Effector memory CD8-positive, alpha-beta T cell (primary cell): ENCODE measurements around the gene SHANK3.

Source experiments
- ATAC-seq: fragments of 150-1000 bp; cut with Tn5 transposase; replicated peaks from 2 replicates; pipeline ENCODE4 v1.10.0; 2021; ENCODE audit warnings: mild to moderate bottlenecking, moderate library complexity
- DNase-seq, 3 experiments: peaks; one replicate each; pipeline ENCODE4 v3.0.0; 2021
- H3K27ac Mint-ChIP-seq, 2 donors: one replicate each; pipeline ENCODE4 v1.8.0; 2022; ENCODE audit warnings: mild to moderate bottlenecking in 2 of 2, mixed read lengths in 2 of 2, moderate library complexity in 2 of 2
- H3K27me3 Mint-ChIP-seq, 2 donors: one replicate each; pipeline ENCODE4 v1.8.0; 2022; ENCODE audit warnings: mixed read lengths in 2 of 2
- H3K36me3 Mint-ChIP-seq: one replicate; pipeline ENCODE4 v1.8.0; 2022; ENCODE audit warnings: mild to moderate bottlenecking, moderate library complexity, mixed read lengths; ENCODE audit not compliant: insufficient read depth
- H3K4me1 Mint-ChIP-seq, 2 donors: one replicate each; pipeline ENCODE4 v1.8.0; 2022; ENCODE audit warnings: low read depth in 2 of 2, mixed read lengths in 2 of 2
- H3K4me3 Mint-ChIP-seq, 2 donors: one replicate each; pipeline ENCODE4 v1.8.0; 2022; ENCODE audit warnings: mild to moderate bottlenecking in 2 of 2, mixed read lengths in 2 of 2, moderate library complexity in 2 of 2
- H3K9me3 Mint-ChIP-seq, 2 donors: one replicate each; pipeline ENCODE4 v1.8.0; 2022; ENCODE audit warnings: mixed read lengths in 2 of 2

Gene SHANK3

DNA sequence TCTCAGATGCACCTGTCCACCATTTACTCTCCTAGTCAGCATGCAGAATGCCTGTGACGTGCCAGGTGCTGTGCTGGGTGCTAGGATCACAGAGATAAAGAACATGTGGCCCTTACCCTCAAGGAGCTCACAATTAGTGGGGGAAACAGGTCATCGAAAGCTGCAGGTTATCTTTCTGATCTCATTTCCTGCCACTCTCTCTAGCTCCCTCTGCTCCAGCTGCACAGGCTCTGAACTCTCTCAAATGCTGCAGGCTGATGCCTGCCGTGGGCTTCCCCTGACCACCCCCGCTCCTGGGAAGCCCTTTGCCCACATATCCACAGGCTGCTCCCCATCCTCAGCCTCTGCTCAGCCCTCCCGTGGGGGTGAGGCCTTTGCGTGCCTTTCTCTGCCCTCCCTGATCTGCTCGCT, 29.6 kb downstream of the SHANK3 start:
- Mint-ChIP-seq H3K36me3 (no peaks in the 10 kb centered on the region), H3K9me3 (no peaks in the 10 kb centered on the region), H3K27me3 (peaks cover 18 to 40% of the 10 kb centered on the region in 2 donors), H3K27ac (peak overlapping the region; percentile 7 to 76), H3K4me1 (peaks cover 7 to 10% of the 10 kb centered on the region in 2 donors), H3K4me3 (no peak overlapping the region)
- DNase-seq = no peak
- peak; percentile 24 for ATAC-seq

DNA sequence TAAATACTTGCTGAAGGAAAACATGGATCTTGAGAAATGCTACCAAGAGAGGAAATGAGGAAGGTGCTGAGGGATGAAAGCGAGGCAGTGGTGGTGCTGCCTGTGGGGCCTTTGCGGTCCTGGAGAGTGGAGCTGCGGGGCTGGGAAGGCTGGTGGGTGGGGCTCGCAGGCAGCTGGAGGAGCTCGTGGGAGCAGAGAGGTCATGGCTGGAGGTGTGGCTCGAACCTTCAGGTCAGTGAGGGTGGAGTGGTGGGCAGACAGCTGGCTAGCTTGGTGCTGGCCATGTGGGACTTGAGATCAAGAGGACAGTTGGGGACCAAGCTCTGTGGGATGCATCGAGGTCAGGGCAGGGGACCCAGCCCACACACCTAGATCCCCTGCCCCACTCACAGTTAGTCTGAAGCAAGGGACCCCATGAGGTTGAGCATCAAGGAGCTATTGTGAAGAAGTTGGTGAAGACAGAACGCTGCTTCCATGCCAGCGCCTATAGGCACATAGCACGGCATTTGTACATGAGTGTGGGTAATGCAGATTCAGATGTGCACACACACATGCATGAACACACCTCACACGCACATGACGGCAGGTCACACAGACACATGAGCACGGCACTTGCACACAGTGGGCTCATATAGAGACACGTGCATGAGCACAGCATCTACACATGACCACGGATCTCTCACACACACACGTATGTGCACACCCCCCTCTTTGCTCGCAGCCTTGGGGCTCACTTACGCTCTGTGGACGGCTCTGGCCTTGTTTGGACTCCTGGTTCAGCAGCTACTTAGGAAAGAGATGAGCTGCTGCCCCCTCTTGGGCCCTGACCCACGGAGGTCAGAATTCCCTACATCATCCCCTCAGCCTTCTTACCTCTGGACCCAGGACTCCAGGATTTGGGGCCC, 30.4 kb downstream of the SHANK3 start:
- Mint-ChIP-seq H3K4me1 (peaks cover 7 to 10% of the 10 kb centered on the region in 2 donors), H3K27ac (peak overlapping the region; percentile 7 to 76), H3K4me3 (no peak overlapping the region), H3K9me3 (no peaks in the 10 kb centered on the region), H3K27me3 (peaks cover 18 to 48% of the 10 kb centered on the region in 2 donors), H3K36me3 (no peaks in the 10 kb centered on the region)
- DNase-seq = no peak
- ATAC-seq = no peak

DNA sequence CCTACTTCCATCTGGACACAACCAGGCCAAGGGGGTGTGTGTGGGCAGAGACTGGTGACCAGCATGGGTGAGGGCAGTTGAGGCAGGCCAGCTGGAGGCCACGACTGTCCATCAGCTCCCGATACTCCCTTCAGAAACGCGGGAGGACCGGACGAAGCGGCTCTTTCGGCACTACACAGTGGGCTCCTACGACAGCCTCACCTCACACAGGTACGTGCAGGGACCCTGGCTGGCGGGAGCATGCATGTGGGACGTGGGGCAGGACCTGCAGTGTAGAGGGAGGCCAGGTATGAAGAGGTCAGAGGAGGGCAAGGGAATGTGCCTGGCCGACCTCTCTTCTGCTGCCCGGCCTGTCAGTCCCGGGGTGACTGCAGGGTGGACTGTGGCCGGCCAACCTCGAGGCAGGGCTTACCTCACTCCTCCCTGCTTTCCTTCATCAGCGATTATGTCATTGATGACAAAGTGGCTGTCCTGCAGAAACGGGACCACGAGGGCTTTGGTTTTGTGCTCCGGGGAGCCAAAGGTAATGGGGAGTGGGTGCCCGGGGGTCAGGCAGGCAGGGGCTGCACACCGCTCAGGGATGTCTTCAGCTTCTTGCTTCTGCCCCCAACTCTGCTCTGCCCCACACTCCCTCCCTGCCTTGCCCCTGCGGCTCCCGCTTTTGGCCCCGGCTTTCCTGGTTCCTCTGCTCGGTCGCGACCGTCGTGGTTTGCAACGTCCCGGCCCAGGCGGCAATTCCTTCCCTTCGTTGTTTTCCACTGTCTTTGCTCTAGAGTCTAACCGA, 31.3 kb downstream of the SHANK3 start:
- Mint-ChIP-seq H3K9me3 (no peaks in the 10 kb centered on the region), H3K4me1 (peaks cover 7 to 10% of the 10 kb centered on the region in 2 donors), H3K27ac (no peak overlapping the region), H3K36me3 (no peaks in the 10 kb centered on the region), H3K27me3 (peaks cover 16 to 51% of the 10 kb centered on the region in 2 donors), H3K4me3 (no peak overlapping the region)
- no peak for DNase-seq
- ATAC-seq = no peak

DNA sequence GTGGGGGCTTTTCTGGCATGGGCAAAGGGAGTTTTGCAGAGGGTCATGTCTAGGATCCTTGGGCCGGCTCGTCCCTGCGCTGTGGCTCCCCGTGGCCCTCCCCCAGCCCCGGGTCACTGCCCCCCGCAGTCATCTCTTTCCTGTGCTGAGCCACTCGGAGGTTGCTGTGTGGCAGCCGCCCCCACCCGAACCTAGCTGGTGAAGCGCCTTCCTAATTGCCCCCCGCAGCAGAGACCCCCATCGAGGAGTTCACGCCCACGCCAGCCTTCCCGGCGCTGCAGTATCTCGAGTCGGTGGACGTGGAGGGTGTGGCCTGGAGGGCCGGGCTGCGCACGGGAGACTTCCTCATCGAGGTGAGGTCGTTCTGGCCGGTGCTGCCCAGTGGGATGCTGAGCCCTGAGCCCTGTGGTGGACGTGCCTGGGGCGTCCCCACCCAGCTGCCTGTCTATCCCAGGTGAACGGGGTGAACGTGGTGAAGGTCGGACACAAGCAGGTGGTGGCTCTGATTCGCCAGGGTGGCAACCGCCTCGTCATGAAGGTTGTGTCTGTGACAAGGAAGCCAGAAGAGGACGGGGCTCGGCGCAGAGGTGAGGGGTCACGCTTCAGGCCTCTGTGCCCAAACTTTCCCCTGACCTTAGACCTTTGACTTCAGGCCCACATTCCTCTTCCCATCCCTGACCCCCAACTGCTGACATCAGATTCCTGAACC, 32.0 kb downstream of the SHANK3 start:
- peaks cover 7 to 10% of the 10 kb centered on the region in 2 donors for H3K4me1 Mint-ChIP-seq
- no peak overlapping the region for H3K4me3 Mint-ChIP-seq
- no peak for ATAC-seq
- H3K27me3 Mint-ChIP-seq = peaks cover 13 to 47% of the 10 kb centered on the region in 2 donors
- no peak for DNase-seq
- H3K27ac Mint-ChIP-seq = no peak overlapping the region
- H3K36me3 Mint-ChIP-seq = no peaks in the 10 kb centered on the region
- H3K9me3 Mint-ChIP-seq = no peaks in the 10 kb centered on the region

DNA sequence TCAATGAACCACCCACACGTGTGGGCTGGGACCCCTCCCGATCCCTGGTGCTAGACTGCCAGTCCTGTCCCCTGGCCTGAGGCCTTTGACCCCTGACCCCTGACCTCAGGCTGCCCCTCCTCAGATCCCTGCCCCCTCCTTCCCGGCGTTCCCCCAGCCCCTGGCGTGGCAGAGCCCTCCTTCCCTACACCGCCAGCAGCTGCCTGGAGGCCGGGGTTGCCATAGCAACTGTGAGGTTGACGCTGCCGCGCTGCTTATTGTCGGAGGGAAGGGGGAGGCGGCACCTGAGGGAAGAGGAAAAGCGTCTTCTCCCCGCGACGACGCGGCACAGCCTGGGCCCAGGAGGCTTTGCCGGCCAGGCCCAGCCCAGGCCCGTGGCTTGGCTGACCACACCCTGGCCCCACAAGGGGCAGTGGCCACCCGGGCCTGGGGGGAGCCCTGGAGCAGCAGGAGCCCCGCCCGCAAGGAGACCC, 32.6 kb downstream of the SHANK3 start:
- H3K4me3 Mint-ChIP-seq = no peak overlapping the region
- H3K27me3 Mint-ChIP-seq = peaks cover 13 to 49% of the 10 kb centered on the region in 2 donors
- ATAC-seq = no peak
- no peak for DNase-seq
- H3K36me3 Mint-ChIP-seq = no peaks in the 10 kb centered on the region
- H3K27ac Mint-ChIP-seq = no peak overlapping the region
- peaks cover 7 to 10% of the 10 kb centered on the region in 2 donors for H3K4me1 Mint-ChIP-seq
- no peaks in the 10 kb centered on the region for H3K9me3 Mint-ChIP-seq

DNA sequence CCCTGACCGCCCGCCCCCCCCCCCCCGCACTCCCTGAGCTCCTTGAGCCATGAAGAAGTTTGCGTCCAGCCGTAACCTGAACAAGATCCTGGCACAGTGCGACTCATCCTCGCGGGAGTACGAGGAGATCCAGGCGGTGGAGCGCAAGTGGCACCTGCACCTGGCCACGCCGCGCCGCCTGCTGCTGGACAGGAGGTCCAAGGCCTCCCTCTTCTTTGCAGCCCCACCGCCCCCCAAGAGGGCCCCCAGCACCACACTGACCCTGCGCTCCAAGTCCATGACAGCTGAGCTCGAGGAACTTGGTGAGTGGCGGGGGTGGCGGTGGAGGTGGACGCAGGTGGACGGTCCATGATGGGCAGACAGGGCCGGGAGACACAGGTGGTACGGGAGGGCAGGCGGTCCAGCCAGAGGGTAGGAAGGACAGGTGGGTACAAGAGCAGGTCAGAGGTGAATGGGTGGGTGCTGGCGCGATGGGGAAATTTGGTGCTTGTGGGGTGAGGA, 33.3 kb downstream of the SHANK3 start:
- no peak for DNase-seq
- Mint-ChIP-seq H3K9me3 (no peaks in the 10 kb centered on the region), H3K27ac (no peak overlapping the region), H3K27me3 (peaks cover 18 to 49% of the 10 kb centered on the region in 2 donors), H3K4me3 (no peak overlapping the region), H3K36me3 (no peaks in the 10 kb centered on the region), H3K4me1 (peaks cover 7 to 10% of the 10 kb centered on the region in 2 donors)
- ATAC-seq = no peak

DNA sequence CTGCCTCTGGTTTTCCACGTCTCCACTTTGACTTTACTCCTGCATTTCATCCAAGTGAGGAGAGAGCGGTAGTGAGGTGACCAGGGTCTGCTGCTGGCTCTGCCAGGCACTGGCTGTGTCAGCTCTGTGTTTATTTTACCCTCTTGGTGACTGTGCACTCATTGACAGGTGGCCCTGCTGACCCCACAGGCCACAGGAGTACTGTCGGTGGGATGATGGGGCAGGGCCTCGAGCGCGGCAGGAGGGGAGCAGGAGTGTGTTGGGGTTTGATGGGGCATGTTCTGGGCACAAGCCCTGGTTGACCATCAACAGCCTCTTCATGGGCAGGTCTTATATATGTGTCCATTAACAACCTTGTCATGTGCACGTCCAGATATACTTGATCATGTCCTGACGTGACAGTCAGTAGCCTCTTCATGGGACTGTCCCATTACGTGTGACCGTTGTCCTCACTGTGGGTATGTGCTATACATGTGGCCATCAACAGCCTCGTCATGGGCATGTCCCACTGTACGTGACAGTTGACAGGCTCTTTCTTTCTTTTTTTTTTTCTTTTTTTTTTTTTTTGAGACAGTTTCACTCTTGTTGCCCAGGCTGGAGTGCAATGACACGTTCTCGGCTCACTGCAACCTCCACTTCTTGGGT, 34.0 kb downstream of the SHANK3 start:
- Mint-ChIP-seq H3K4me1 (peaks cover 7 to 10% of the 10 kb centered on the region in 2 donors), H3K27ac (no peak overlapping the region), H3K36me3 (no peaks in the 10 kb centered on the region), H3K4me3 (no peak overlapping the region), H3K9me3 (no peaks in the 10 kb centered on the region), H3K27me3 (peaks cover 14 to 45% of the 10 kb centered on the region in 2 donors)
- ATAC-seq (no peak), DNase-seq (no peak)

DNA sequence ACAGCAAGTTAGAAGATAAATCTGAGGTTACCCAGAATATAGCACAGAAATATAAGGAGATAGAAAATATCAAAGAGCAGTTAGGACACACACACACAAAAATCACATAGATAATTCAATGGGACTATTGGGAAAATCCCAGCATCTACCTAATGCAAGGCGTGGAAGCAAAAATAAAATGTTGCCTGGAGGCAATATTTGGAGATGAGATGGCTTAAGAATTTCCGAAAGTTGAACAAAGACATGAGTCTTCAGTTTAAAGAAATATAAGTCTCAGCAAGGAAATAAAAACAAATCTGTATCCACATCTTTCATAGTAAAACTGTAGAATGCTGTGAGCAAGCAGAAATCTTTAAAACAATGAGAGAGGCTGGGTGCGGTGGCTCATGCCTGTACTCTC, 35.9 kb downstream of the SHANK3 start:
- no peaks in the 10 kb centered on the region for H3K4me1 Mint-ChIP-seq
- no peak overlapping the region for H3K27ac Mint-ChIP-seq
- H3K27me3 Mint-ChIP-seq = peaks cover 5 to 31% of the 10 kb centered on the region in 2 donors

DNA sequence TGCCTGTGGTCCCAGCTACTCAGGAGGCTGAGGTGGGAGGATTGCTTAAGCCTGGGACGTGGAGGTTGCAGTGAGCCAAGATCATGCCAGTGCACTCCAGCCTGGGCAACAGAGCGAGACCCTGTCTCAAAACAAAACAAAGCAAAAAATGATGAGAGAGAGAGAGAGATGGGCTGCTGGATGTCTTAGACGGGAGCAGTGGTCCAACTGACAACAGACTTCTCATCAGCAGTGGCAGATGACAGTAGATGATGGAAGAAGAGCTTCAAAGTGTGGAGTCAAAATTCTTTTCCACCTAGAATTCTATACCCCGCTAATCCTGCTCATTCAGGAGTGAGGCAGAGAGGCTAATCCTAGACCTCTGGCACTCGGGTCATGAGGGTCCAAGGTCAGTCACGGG, 36.4 kb downstream of the SHANK3 start:
- Mint-ChIP-seq H3K4me1 (no peaks in the 10 kb centered on the region), H3K4me3 (no peak overlapping the region), H3K36me3 (no peaks in the 10 kb centered on the region), H3K9me3 (no peaks in the 10 kb centered on the region), H3K27me3 (peaks cover 5 to 31% of the 10 kb centered on the region in 2 donors), H3K27ac (no peak overlapping the region)
- ATAC-seq = no peak
- no peak for DNase-seq

More for the DNA sequence above, 35.9 kb downstream of the SHANK3 start:
- DNase-seq = no peak
- no peaks in the 10 kb centered on the region for H3K9me3 Mint-ChIP-seq
- H3K36me3 Mint-ChIP-seq = no peaks in the 10 kb centered on the region
- H3K4me3 Mint-ChIP-seq = no peak overlapping the region
- ATAC-seq = no peak

DNA sequence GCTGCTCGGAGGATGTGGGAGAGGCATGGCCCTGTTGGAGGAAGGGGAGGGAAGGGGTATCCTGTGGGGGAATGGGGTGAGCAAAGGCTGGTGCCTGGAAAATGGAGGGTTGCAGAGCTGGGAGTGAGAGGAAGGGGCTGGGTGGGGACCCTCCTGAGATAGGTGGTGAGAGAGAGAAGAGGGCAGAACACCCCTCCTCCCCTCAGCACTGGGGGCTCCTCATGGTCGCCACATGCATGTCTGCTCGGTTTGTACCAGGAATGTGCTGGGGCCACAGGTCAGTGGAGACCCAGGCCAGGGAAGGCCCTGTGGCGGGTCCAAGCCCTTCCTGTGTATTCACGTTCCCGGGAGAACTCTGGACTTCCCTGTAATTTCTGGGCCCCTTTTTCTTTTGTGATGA, 37.6 kb downstream of the SHANK3 start:
- Mint-ChIP-seq H3K36me3 (no peaks in the 10 kb centered on the region), H3K27me3 (peaks cover 5 to 34% of the 10 kb centered on the region in 2 donors), H3K9me3 (no peaks in the 10 kb centered on the region), H3K4me3 (no peak overlapping the region), H3K27ac (no peak overlapping the region), H3K4me1 (no peaks in the 10 kb centered on the region)
- ATAC-seq (no peak), DNase-seq (no peak)

DNA sequence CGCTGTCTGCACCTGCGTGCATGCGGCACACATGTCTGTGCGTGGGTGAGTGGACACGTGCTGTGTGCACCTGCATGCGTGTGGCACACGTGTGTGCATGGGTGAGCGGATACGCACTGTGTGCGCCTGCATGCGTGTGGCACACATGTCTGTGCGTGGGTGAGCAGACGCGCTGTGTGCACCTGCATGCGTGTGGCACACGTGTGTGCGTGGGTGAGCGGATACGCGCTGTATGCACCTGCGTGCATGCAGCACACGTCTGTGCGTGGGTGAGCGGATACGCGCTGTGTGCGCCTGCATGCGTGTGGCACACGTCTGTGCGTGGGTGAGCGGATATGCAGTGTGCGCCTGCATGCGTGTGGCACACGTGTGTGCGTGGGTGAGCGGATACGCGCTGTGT, 38.3 kb downstream of the SHANK3 start:
- no peak overlapping the region for H3K27ac Mint-ChIP-seq
- peaks cover 6 to 41% of the 10 kb centered on the region in 2 donors for H3K27me3 Mint-ChIP-seq
- no peaks in the 10 kb centered on the region for H3K36me3 Mint-ChIP-seq
- no peak for DNase-seq
- no peak overlapping the region for H3K4me3 Mint-ChIP-seq
- peaks cover 0 to 2% of the 10 kb centered on the region in 2 donors for H3K4me1 Mint-ChIP-seq
- ATAC-seq = no peak
- no peaks in the 10 kb centered on the region for H3K9me3 Mint-ChIP-seq

DNA sequence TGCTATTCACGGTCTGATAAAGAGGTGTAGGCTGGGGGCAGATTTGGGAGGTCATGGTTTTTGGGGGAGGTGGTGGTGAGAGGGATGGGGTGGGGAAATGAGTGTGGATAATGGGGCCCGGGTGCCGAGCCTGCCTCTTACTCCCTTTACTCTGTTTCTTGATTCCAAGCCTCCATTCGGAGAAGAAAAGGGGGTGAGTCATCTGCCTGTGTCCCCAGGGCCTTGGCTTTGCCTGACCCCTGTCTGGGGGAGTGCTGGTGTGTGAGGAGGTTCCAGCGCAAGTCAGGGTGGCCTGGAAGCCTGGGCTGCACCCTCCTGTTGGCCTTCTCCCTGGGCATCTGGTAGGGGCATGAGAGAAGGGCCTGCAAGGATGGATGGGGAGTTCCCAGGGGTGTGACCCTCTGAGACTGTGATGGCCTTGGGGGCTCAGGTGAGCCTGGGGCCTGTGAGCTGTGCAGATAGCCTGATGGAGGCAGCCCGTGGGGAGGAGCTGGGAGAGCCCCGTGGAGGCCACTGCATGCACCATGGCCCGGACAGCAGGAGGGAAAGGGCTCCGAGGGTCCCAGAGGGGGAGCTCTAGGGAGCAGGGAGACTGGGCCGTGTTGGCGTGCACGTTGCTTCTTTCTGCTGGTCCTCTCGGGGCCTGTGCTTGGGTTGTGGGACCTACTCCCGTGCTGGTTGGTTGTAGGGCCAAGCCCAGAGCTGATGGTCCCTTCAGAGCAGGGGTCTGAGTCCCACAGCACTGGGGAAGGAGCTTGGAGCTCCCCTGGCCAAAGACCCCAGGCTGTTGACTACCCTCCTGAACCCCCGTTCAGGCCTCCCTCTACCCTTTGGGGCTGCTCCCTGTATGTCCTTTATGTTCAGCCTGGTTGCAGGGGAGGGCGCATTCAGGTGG, 39.1 kb downstream of the SHANK3 start:
- peaks cover 14 to 49% of the 10 kb centered on the region in 2 donors for H3K27me3 Mint-ChIP-seq
- no peak for DNase-seq
- H3K36me3 Mint-ChIP-seq = no peaks in the 10 kb centered on the region
- no peak overlapping the region for H3K4me3 Mint-ChIP-seq
- ATAC-seq = no peak
- peak overlapping the region in 1 of 2 donors; percentile 30 for H3K27ac Mint-ChIP-seq
- H3K4me1 Mint-ChIP-seq = peaks cover 0 to 2% of the 10 kb centered on the region in 2 donors
- H3K9me3 Mint-ChIP-seq = no peaks in the 10 kb centered on the region
